SK-N-MC (cell line): ENCODE measurements around the gene XRCC2.

Source experiments
- EZH2 ChIP-seq: fragments of 200-600 bp; sonication (generic); IDR thresholded peaks from one replicate; pipeline ENCODE4 v1.6.1; 2017; ENCODE audit warnings: antibody characterized with exemption
- FOXP2 ChIP-seq: optimal IDR thresholded peaks from 2 replicates; pipeline ENCODE3; 2011; ENCODE audit warnings: mild to moderate bottlenecking, moderate library complexity; ENCODE audit not compliant: insufficient read depth; ENCODE audit errors: extremely low read length, control extremely low read depth
- POLR2AphosphoS5 ChIP-seq: IDR thresholded peaks from 2 replicates; pipeline ENCODE4 v1.6.1; 2012; ENCODE audit warnings: mild to moderate bottlenecking, low read depth, low read length, borderline replicate concordance

DNA sequence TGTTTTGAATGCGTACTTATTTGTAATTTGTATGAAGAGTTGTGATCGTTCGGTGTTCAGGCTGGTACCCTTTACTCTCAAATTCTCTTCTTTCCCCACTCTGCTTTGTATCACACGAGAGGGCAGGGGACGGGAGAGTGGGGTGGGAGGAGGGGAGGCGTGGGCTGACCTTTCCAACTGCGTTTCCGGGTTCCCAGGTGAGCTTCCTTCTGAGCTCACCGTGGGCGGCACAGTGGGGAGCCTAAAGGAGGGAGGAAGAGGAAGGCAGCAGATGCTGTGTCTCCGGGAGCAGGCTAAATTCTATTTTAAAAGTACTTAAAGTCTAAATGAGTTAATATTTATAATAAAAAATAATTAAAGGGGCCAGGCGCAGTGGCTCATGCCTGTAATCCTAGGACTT, 7.4 kb upstream of the XRCC2 start:
- TF ChIP-seq EZH2 (no peak), POLR2AphosphoS5 (no peak), FOXP2 (no peak)
